DOHH2 (cell line): ENCODE data around the gene PPIC.

Experiments
- H3F3A ChIP-seq: fragments of 200-600 bp; sonication (generic), shearing (Covaris generic); 2 replicates; pipeline ENCODE4 v1.6.0; 2016; ENCODE audit warnings: antibody characterized with exemption, mild to moderate bottlenecking; ENCODE audit not compliant: control insufficient read depth, insufficient read depth
- H3K27ac ChIP-seq: fragments of 200-600 bp; sonication (generic); 2 replicates; pipeline ENCODE4 v1.5.1; 2014; ENCODE audit warnings: low read depth, mild to moderate bottlenecking, low read length, moderate library complexity
- H3K27me3 ChIP-seq: fragments of 200-600 bp; sonication (generic); 2 replicates; pipeline ENCODE4 v1.6.1; 2014; ENCODE audit warnings: mild to moderate bottlenecking, low read length, mixed read lengths; ENCODE audit not compliant: control insufficient read depth
- H3K36me3 ChIP-seq: fragments of 200-600 bp; sonication (generic); 2 replicates; pipeline ENCODE4 v1.6.1; 2014; ENCODE audit warnings: mild to moderate bottlenecking, low read length, moderate library complexity, mixed read lengths; ENCODE audit not compliant: control insufficient read depth
- H3K4me1 ChIP-seq: fragments of 200-600 bp; sonication (generic); 2 replicates; pipeline ENCODE4 v1.6.1; 2014; ENCODE audit warnings: mild to moderate bottlenecking, low read length, mixed read lengths; ENCODE audit not compliant: control insufficient read depth
- H3K4me2 ChIP-seq: fragments of 200-600 bp; sonication (generic); 2 replicates; pipeline ENCODE4 v1.6.0; 2014; ENCODE audit warnings: mild to moderate bottlenecking, low read length, moderate library complexity
- H3K4me3 ChIP-seq: fragments of 200-600 bp; sonication (generic); 2 replicates; pipeline ENCODE4 v1.5.1; 2014; ENCODE audit warnings: mild to moderate bottlenecking, low read length, mixed read lengths
- H3K79me2 ChIP-seq: fragments of 200-600 bp; sonication (generic); 2 replicates; pipeline ENCODE4 v1.6.1; 2014; ENCODE audit warnings: mild to moderate bottlenecking, low read length, mixed read lengths; ENCODE audit not compliant: control insufficient read depth
- H3K9me2 ChIP-seq: fragments of 200-600 bp; sonication (generic); replicated peaks from 2 replicates; pipeline ENCODE4 v1.6.1; 2014; ENCODE audit warnings: mild to moderate bottlenecking, low read length, mixed read lengths; ENCODE audit not compliant: control insufficient read depth
- H3K9me3 ChIP-seq: fragments of 200-600 bp; sonication (generic); 2 replicates; pipeline ENCODE4 v1.6.1; 2014; ENCODE audit warnings: antibody characterized with exemption, low read length, mixed read lengths; ENCODE audit not compliant: control insufficient read depth, insufficient read depth
- H4K20me1 ChIP-seq: fragments of 200-600 bp; sonication (generic); 2 replicates; pipeline ENCODE4 v1.6.0; 2014; ENCODE audit warnings: low read depth, mild to moderate bottlenecking, antibody characterized with exemption, low read length, moderate library complexity; ENCODE audit not compliant: control insufficient read depth, insufficient read depth
- CTCF ChIP-seq: fragments of 200-600 bp; sonication (generic); IDR thresholded peaks from one replicate; pipeline ENCODE4 v1.5.1; 2014; ENCODE audit warnings: antibody characterized with exemption, mild to moderate bottlenecking, low read depth, low read length; ENCODE audit not compliant: poor library complexity, severe bottlenecking
- EZH2phosphoT487 ChIP-seq: fragments of 200-600 bp; sonication (generic); IDR thresholded peaks from 2 replicates; pipeline ENCODE4 v1.6.1; 2017; ENCODE audit warnings: borderline replicate concordance, mild to moderate bottlenecking, antibody characterized with exemption, low read length, moderate library complexity, mixed read lengths

Gene PPIC

GRCh38 chr5:122997294-122997693 lies 39.2 kb downstream of the PPIC start:
- Histone ChIP-seq H3K4me1 (no peaks in the 10 kb centered on the region), H3K79me2 (no peaks in the 10 kb centered on the region), H3K27me3 (no peaks in the 10 kb centered on the region), H3K4me2 (no peak overlapping the region), H3K36me3 (no peaks in the 10 kb centered on the region), H3K4me3 (no peak overlapping the region), H4K20me1 (no peaks in the 10 kb centered on the region), H3F3A (no peaks in the 10 kb centered on the region), H3K27ac (no peak overlapping the region), H3K9me2 (no peaks in the 10 kb centered on the region), H3K9me3 (no peaks in the 10 kb centered on the region)
- TF ChIP-seq EZH2phosphoT487 (no peak), CTCF (no peak)

GRCh38 chr5:122996091-122996490 lies 40.4 kb downstream of the PPIC start:
- H3K36me3 ChIP-seq: no peaks in the 10 kb centered on the region
- no peak overlapping the region for H3K4me3 ChIP-seq
- H3K4me1 ChIP-seq: no peaks in the 10 kb centered on the region
- no peaks in the 10 kb centered on the region for H3K9me2 ChIP-seq
- H3K4me2 ChIP-seq: no peak overlapping the region
- no peaks in the 10 kb centered on the region for H3K79me2 ChIP-seq
- H3K27ac ChIP-seq: no peak overlapping the region
- no peaks in the 10 kb centered on the region for H3F3A ChIP-seq
- H4K20me1 ChIP-seq: no peaks in the 10 kb centered on the region
- H3K27me3 ChIP-seq: no peaks in the 10 kb centered on the region
- TF ChIP-seq CTCF (no peak), EZH2phosphoT487 (no peak)
- no peaks in the 10 kb centered on the region for H3K9me3 ChIP-seq

- Histone ChIP-seq H4K20me1 (no peaks in the 10 kb centered on the region), H3F3A (no peaks in the 10 kb centered on the region), H3K4me3 (no peak overlapping the region), H3K27ac (no peak overlapping the region), H3K27me3 (peaks cover 2% of the 10 kb centered on the region; the same call in 1 of the 2 replicates), H3K4me1 (no peaks in the 10 kb centered on the region), H3K36me3 (no peaks in the 10 kb centered on the region), H3K4me2 (no peak overlapping the region), H3K9me2 (no peaks in the 10 kb centered on the region), H3K79me2 (no peaks in the 10 kb centered on the region), H3K9me3 (no peaks in the 10 kb centered on the region)
- TF ChIP-seq CTCF (no peak), EZH2phosphoT487 (no peak)
Observed at GRCh38 chr5:122985954-122986721, 50.4 kb downstream of the PPIC start.
